Keratinocyte (primary cell): ENCODE results near the gene WDR74. TPM values are rescaled to one million over a fixed set of nuclear protein-coding genes. Genes with fewer than 3 reads are reported as not detected.

Source experiments
- DNase-seq: peaks from one replicate; pipeline ENCODE4 v3.0.0-alpha.2; 2011; ENCODE audit warnings: low read depth, missing footprints, low spot score
- FAIRE-seq: peaks from 2 replicates; lab custom pipeline; 2011; peaks lifted over from hg19 to GRCh38; lab: Jason Lieb, UNC
- H2AFZ ChIP-seq: 2 replicates; pipeline ENCODE4 v1.6.0; 2012; ENCODE audit warnings: low read length, control low read depth, inconsistent platforms; ENCODE audit not compliant: control insufficient read depth
- H3K27ac ChIP-seq: 2 replicates; pipeline ENCODE4 v1.5.1; 2011; ENCODE audit warnings: low read length; ENCODE audit not compliant: control insufficient read depth, insufficient read depth
- H3K27me3 ChIP-seq: 3 replicates; pipeline ENCODE4 v1.6.0; 2011; ENCODE audit warnings: low read length; ENCODE audit not compliant: control insufficient read depth, insufficient read depth; ENCODE audit errors: extremely low read depth
- H3K36me3 ChIP-seq, 2 experiments: 2 replicates in 1 of 2; 3 replicates in 1 of 2; pipeline ENCODE4 v1.5.1; 2011; ENCODE audit warnings: low read length in 2 of 2, mild to moderate bottlenecking in 1 of 2; ENCODE audit not compliant: control insufficient read depth in 2 of 2, insufficient read depth in 2 of 2; ENCODE audit errors: extremely low read depth in 1 of 2
- H3K4me1 ChIP-seq: 3 replicates; pipeline ENCODE4 v1.5.1; 2011; ENCODE audit warnings: low read length; ENCODE audit not compliant: control insufficient read depth, insufficient read depth; ENCODE audit errors: extremely low read depth
- H3K4me2 ChIP-seq: 3 replicates; pipeline ENCODE4 v1.6.0; 2011; ENCODE audit warnings: low read depth, low read length; ENCODE audit not compliant: control insufficient read depth, insufficient read depth; ENCODE audit errors: extremely low read depth
- H3K4me3 ChIP-seq, 3 experiments: fragments of 200-600 bp in 1 of 3; sonication (generic) in 1 of 3; 2 replicates in 2 of 3; 3 replicates in 1 of 3; pipeline ENCODE4 v1.5.1; 2011 to 2016; ENCODE audit warnings: low read length in 3 of 3, mild to moderate bottlenecking in 3 of 3, control low read depth in 2 of 3, inconsistent platforms in 1 of 3, low read depth in 1 of 3, mixed read lengths in 1 of 3, mixed run types in 1 of 3, moderate library complexity in 1 of 3; ENCODE audit not compliant: control insufficient read depth in 2 of 3, insufficient read depth in 2 of 3; ENCODE audit errors: extremely low read depth in 1 of 3
- H3K79me2 ChIP-seq: 2 replicates; pipeline ENCODE4 v1.6.0; 2012; ENCODE audit warnings: low read length; ENCODE audit not compliant: control insufficient read depth, insufficient read depth
- H3K9ac ChIP-seq: 3 replicates; pipeline ENCODE4 v1.6.0; 2011; ENCODE audit warnings: low read length; ENCODE audit not compliant: control insufficient read depth, insufficient read depth; ENCODE audit errors: extremely low read depth
- H3K9me1 ChIP-seq: 3 replicates; pipeline ENCODE4 v1.6.0; 2011; ENCODE audit warnings: low read length; ENCODE audit not compliant: control insufficient read depth, insufficient read depth; ENCODE audit errors: extremely low read depth
- H3K9me3 ChIP-seq: 2 replicates; pipeline ENCODE4 v1.5.1; 2012; ENCODE audit warnings: low read depth, low read length; ENCODE audit not compliant: control insufficient read depth
- H4K20me1 ChIP-seq: 3 replicates; pipeline ENCODE4 v1.6.0; 2011; ENCODE audit warnings: low read length; ENCODE audit not compliant: control insufficient read depth, insufficient read depth; ENCODE audit errors: extremely low read depth
- CTCF ChIP-seq, 3 experiments: IDR thresholded peaks in 1 of 3; conservative IDR thresholded peaks in 1 of 3; optimal IDR thresholded peaks in 1 of 3; 2 replicates in 2 of 3; 3 replicates in 1 of 3; pipeline versions ENCODE3 to v1.5.1; 2011; ENCODE audit warnings: low read length in 3 of 3, mild to moderate bottlenecking in 3 of 3, moderate library complexity in 2 of 3, control low read depth in 1 of 3, inconsistent platforms in 1 of 3; ENCODE audit not compliant: insufficient read depth in 2 of 3; ENCODE audit errors: extremely low read depth in 1 of 3
- EZH2 ChIP-seq: IDR thresholded peaks from one replicate; pipeline ENCODE4 v1.6.1; 2012; ENCODE audit warnings: inconsistent platforms, mild to moderate bottlenecking, low read length, moderate library complexity
- dilution Hi-C: fragments of 300-500 bp; cut with MboI; formaldehyde crosslinking; loops from one replicate; pipeline ENCODE4 v1.7.0; 2020; ENCODE audit warnings: low sequenced_read_pairs; ENCODE audit not compliant: extremely low pct_ligation_motif_present
- polyA plus RNA-seq, 5 experiments: library from polyadenylated mRNA; depleted of rRNA in 3 of 5; stranded (reverse) in 3 of 5; stranded (forward) in 1 of 5; unstranded in 1 of 5; fragments of >200 nt; gene quantifications; 1 replicate in 1 of 5; 2 replicates in 3 of 5; 3 replicates in 1 of 5; pipeline versions ENCODE4 v1.2.1 to v1.2.3, GENCODE V29; 2011 to 2012; ENCODE audit warnings: missing spikeins in 2 of 5, low read depth in 1 of 5, low replicate concordance in 1 of 5

Gene WDR74
- polyA plus RNA-seq, 1 donor (not counting 4 experiments of a cell fraction or from before 2014, with no cell fraction given) = 44.5 TPM

- H3K4me2 ChIP-seq = peak within 1 kb of the TSS; percentile 70
- H3K27ac ChIP-seq = peak within 1 kb of the TSS; percentile 71
- peaks cover 25% of the 10 kb centered on the region for H3K4me1 ChIP-seq
- no peaks in the 10 kb centered on the region for H4K20me1 ChIP-seq
- H3K4me3 ChIP-seq = peak within 1 kb of the TSS; percentile 81 to 87 (median 86)
- H3K9ac ChIP-seq = peak within 1 kb of the TSS; percentile 84
- peak within 1 kb of the TSS; percentile 42 for H2AFZ ChIP-seq
- H3K9me3 ChIP-seq = no peaks in the 10 kb centered on the region
- H3K9me1 ChIP-seq = no peaks in the 10 kb centered on the region
- FAIRE-seq = no peak
- H3K79me2 ChIP-seq = peaks cover 38% of the 10 kb centered on the region
- TF ChIP-seq EZH2 = no peak
- TF ChIP-seq CTCF (optimal IDR thresholded peaks at IDR 0.05 in 1 of 3, IDR thresholded peaks at IDR 0.05 in 1 of 3, conservative IDR thresholded peaks at IDR 0.05 in 1 of 3; ENCODE audit: extremely low read depth in 1 of 3, insufficient read depth in 2 of 3, low read length in 3 of 3) = peak in 1 of 3 experiments; percentile 14
- DNase-seq = no peak
- dilution Hi-C loops = no loop called here
- H3K36me3 ChIP-seq = peaks cover 18 to 49% of the 10 kb centered on the region in 2 experiments
- no peaks in the 10 kb centered on the region for H3K27me3 ChIP-seq
These were observed 47.7 kb downstream of the WDR74 start, which contains the start of gene TMEM223 for GRCh38 chr11:62791501-62792201. TSS of gene TMEM223 (minus strand) at chr11:62792006. CDS start at chr11:62791994, 12 bp downstream.

- Histone ChIP-seq H3K27me3 (no peaks in the 10 kb centered on the region), H3K9me3 (no peaks in the 10 kb centered on the region), H3K27ac (no peak overlapping the region), H4K20me1 (no peaks in the 10 kb centered on the region), H3K4me3 (no peak overlapping the region), H3K36me3 (peaks cover 12 to 36% of the 10 kb centered on the region in 2 experiments), H3K4me2 (no peak overlapping the region), H3K9ac (no peak overlapping the region), H2AFZ (no peak overlapping the region), H3K9me1 (no peaks in the 10 kb centered on the region), H3K79me2 (peaks cover 38% of the 10 kb centered on the region), H3K4me1 (peaks cover 32% of the 10 kb centered on the region)
- FAIRE-seq (no peak), DNase-seq (no peak)
- dilution Hi-C loops = no loop called here
- TF ChIP-seq CTCF (optimal IDR thresholded peaks at IDR 0.05 in 1 of 3, IDR thresholded peaks at IDR 0.05 in 1 of 3, conservative IDR thresholded peaks at IDR 0.05 in 1 of 3; ENCODE audit: extremely low read depth in 1 of 3, insufficient read depth in 2 of 3, low read length in 3 of 3) = no peak
- no peak for TF ChIP-seq EZH2
These were observed 49.8 kb downstream of the WDR74 start for GRCh38 chr11:62789576-62789975.
